Measurements from ENCODE around the gene TMCC1. TPM values are rescaled to one million over a fixed set of nuclear protein-coding genes. Genes with fewer than 3 reads are reported as not detected.
"Not testable (repeated sequence)": the region's sequence is repeated elsewhere in the genome, so short reads cannot be mapped to it uniquely, and the experiment has no call there.

TMCC1 gene
- total RNA-seq, 1 experiment from 2014 or later = 14.6 TPM

DNA sequence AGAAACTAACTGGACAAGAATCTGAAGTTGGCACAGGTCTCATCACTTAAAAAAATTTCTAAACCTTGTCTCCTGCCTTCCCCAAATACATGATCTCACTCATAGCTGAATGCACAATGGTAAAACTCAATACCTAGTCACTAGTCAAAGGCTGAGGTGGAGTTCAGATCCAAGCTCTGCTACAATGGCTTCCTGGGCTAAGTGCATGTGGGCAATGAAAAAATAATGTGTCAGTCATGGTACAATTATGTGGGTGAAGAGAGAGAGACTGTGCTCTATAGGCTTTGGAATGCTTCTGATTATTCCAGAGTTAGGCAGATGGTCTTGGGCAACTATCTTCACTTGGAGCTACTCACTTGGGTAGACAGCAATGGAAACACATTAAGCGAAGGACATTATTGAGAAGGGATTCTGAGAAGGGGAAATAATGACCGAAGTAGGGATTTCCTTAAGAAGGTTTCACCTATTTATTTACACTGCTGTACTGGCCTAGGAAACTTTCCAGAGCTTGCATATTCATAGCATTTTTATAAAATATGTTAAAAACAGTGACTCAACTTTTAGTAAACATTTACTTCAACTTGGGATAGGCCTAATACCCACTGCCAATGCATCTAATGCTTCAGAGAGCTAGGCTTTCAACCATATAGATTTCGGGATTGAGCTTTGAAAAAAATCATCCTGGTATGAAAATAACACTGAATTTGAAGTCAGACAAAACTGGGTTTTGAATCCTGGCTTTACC lies 228.3 kb downstream of the TMCC1 start:
- no peak for DNase-seq (ENCODE audit: low spot score)
- in situ Hi-C loops (cut with HindIII; ENCODE audit: low sequenced_read_pairs) = no loop called here

DNA sequence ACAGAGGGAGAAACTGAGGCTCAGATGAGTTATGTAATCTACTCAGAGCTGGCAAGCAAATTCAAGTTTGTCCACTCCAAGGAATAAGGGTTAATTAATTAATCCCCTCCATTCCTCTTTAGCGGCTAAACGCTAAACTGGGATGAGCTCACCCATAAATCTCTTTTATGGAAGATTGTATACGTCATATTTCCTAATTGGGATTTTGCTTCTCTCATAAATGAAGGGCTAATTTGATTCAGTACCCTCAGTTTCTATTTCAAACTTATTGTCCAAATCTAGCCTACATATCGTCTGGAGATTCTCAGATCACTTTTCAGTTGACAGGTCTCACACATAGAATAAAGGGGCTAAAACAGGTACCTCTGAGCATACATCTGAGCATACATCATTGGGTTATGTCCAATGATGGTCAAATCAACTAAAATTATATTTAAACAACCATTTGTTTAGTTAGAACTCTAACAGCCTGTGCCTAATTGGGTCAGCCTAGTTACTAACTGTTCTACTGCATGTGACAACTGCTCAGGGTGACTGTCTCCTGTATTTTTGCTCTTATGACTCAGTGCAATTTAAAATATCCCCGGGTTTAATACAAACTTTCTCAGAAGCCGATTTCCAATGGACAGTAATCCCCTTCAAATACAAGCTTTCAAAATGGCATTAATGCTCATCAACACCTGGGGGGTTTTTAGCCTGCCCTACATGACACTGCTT lies 229.4 kb downstream of the TMCC1 start:
- no peak for DNase-seq (ENCODE audit: low spot score)
- in situ Hi-C loops (cut with HindIII; ENCODE audit: low sequenced_read_pairs) = no loop called here

DNA sequence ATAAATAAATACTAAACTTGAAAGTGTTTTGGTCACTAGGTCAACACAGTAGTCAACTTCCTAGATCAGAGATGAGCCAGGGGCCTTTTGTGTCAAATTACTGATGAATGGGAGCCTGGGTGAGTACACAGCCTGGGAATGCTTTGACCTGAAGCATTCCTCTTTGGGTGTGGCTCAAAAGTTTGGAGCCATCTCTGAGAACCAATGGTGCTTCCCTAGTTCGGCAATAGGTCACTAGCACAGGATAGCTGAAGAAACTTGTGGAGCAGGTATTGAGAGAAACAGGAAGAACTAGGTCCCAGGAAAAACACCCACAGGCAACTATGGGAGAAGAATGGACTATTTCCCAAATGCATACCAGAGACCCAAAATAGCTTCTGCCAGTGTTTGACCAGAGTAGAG lies 230.5 kb downstream of the TMCC1 start:
- in situ Hi-C loops (cut with HindIII; ENCODE audit: low sequenced_read_pairs) = no loop called here

DNA sequence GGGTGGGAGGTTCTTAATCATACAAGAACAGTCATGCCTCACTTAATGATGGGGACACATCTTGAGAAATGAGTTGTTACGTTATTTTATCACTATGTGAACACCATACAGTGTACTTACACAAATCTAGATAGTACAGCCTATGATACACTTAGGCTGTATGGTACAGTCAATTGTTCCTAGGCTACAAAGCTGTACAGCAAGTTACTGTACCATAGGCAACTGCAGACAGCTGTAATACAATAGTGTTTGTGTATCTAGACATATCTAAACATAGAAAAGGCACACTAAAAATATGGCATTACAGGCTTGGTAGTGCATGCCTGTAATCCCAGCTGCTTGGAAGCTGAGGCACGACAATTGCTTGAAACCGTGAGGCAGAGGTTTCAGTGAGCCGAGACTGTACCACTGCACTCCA lies 231.3 kb downstream of the TMCC1 start:
- in situ Hi-C loops (cut with HindIII; ENCODE audit: low sequenced_read_pairs) = no loop called here
- no peak for DNase-seq (ENCODE audit: low spot score)

More for the DNA sequence above, 230.5 kb downstream of the TMCC1 start:
- no peak for DNase-seq (ENCODE audit: low spot score)

DNA sequence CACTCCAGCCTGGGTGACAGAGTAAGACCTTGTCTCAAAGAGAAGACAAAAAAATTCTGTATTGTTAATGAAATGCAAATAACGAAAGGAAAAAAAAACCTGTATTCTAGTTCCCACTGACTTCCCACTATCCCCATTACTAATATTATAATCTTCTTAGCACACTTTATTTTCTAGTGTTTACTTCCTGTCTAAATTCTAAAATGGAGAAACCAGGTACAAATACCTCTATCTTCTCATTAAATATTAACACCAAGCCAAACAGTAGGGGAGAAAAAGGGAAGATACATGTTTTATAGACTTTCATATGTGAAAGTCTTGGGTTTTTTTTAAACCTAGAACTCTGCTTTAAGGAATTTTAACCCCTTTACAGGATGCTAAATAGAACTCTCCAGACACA lies 231.7 kb downstream of the TMCC1 start:
- in situ Hi-C loops (cut with HindIII; ENCODE audit: low sequenced_read_pairs) = no loop called here
- DNase-seq (ENCODE audit: low spot score) = no peak

DNA sequence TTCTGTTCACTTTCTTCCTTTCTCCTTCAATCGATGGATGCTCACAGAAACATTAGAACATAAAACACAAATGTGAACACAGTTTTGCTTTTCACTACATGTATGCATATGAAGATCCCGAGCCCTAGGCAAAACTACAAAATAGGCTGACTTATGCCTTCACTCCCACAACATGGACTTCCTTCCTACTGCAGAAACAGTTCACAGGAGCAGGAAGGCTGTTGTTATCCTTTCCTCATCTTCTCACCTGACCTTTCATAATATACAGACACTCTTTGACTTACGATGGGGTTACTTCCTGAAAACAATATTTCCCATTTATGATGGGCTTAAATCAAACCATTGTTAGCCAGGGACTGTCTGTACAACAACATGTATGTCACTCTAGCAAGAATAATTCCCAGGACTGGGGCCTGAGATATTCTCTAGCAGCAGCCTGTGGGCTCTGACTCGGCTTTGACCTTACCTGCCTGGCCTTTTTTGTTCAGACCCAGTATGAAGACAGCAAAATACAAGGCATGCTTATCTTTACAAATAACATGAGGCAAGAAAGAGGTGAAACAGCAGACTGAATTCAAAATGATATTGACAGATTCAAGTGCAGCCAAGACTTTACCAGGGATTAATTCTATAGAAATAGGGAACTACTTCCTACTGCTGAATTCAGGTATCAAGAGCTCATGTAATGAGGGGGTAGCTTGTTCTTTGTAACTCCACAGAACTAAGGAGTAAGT lies 235.2 kb downstream of the TMCC1 start:
- no peak for DNase-seq (ENCODE audit: low spot score)
- in situ Hi-C loops (cut with HindIII; ENCODE audit: low sequenced_read_pairs) = no loop called here

DNA sequence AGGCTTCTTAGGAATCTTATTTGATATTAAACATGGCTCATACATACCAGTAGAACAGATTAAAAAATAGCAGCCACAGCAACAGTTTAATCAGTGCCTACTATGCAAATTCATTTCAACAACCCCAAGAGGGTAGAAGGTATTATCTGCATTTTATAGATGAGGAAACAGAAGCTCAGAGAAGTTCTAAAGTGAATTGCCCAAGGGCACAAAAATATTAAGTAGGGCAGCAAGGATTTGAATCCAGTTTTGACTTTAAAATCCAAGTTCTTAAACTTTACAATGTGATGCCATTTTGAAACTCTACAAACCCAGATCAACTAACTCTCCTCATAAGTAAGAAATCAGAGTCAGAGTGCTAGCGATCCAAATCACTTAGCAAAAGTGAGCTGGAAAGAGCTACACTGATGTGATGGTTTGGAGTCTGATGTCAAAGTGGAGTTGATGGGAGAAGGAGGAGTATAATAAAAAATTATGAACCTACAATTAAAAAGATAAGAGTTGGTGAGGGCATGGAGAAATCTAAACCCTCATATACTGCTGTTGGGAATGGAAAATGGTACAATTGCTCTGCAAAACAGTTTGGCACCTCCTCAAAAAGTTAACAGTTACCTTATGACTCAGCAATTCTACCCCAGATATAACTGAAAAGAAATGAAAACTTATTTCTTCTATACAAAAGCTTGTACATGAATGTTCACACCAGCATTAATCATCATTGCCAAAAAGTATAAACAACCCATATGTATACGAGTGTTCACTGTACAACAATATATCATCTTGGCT lies 236.1 kb downstream of the TMCC1 start:
- DNase-seq (ENCODE audit: low spot score) = no peak
- in situ Hi-C loops (cut with HindIII; ENCODE audit: low sequenced_read_pairs) = no loop called here

DNA sequence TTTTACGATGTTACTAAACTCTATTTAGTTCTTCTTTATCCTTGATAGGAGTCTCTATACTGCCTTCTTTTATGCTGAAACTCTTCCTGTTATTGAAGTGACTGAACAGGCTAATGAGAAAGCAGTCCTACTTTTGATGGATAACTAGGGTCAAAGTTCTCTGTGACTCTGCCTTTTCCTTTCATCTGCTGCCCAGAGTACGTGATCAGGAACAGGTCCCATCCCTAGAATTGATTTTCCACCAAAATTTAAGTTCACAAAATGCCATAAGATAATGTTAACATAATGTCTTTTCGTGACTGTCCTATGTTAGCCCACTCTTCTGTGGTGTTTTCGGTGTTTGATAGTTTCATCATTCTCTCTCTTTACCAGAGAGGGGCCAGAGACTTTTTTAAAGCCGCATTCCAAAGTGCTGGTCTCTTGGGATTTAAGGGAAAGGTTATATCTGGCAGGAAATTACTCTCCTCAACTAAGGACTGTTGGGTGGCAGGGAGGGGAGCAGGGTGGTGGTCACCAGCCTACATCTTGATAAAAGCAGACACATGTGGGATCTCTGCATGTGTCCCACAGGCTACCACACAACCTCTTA lies 236.8 kb downstream of the TMCC1 start:
- in situ Hi-C loops (cut with HindIII; ENCODE audit: low sequenced_read_pairs) = no loop called here
- no peak for DNase-seq (ENCODE audit: low spot score)

DNA sequence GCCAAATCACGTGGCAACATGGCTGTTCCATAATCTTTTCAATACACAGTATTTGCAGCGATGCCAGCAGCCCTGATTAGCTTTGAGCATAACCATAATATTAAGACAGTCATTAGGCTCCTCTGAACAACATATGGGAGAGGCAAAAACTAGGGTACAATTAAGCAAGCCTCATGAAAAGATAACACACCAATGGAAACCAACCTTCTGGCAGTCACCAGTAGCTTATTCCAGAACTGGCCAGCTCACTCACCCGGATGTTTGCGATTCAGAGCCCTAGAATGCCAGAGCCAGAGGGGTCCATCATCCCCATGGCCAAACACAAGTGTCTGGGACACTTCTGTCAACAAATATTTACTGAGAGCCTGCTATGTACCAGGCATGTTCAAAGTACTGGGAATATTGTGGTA lies 238.2 kb downstream of the TMCC1 start:
- in situ Hi-C loops (cut with HindIII; ENCODE audit: low sequenced_read_pairs) = no loop called here
- no peak for DNase-seq (ENCODE audit: low spot score)

DNA sequence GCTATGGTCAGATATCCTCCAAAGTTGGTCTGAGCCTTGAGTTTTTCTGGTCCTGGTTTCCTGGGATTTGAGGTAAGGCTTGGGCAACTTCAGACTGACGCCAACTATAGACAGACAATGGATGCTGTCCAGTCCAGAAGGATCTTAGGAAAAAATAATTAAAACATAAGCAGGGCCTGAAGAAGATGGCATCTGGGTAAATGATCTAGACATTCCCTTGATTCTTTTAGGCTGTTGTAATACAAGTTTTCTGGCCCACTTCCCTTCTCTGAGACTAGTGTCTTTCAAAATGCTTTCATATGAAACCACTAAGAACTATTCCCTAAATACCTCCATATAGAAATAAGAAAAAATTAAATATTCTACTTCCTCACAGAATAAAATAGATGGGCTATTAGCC lies 239.4 kb downstream of the TMCC1 start:
- in situ Hi-C loops (cut with HindIII; ENCODE audit: low sequenced_read_pairs) = no loop called here
- DNase-seq (ENCODE audit: low spot score) = no peak

DNA sequence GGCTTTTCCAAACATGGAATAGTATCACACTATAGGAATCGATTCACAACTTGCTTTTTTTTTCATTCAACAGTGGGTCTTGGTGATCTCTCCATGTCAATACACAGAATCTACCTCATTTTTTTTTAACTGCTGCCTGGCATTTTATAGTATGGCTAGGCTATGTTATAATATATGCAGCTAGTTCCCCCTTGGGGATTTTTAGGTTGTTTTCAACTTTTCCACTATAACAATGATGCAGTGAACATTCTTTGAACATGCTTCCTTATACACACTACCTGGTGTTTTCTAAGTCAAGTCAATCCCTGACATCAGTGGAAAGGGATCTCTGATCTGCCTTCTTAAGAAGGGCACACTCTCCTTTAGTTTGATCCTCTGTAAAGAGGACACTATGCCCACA lies 240.5 kb downstream of the TMCC1 start:
- DNase-seq (ENCODE audit: low spot score) = no peak
- in situ Hi-C loops (cut with HindIII; ENCODE audit: low sequenced_read_pairs) = no loop called here

DNA sequence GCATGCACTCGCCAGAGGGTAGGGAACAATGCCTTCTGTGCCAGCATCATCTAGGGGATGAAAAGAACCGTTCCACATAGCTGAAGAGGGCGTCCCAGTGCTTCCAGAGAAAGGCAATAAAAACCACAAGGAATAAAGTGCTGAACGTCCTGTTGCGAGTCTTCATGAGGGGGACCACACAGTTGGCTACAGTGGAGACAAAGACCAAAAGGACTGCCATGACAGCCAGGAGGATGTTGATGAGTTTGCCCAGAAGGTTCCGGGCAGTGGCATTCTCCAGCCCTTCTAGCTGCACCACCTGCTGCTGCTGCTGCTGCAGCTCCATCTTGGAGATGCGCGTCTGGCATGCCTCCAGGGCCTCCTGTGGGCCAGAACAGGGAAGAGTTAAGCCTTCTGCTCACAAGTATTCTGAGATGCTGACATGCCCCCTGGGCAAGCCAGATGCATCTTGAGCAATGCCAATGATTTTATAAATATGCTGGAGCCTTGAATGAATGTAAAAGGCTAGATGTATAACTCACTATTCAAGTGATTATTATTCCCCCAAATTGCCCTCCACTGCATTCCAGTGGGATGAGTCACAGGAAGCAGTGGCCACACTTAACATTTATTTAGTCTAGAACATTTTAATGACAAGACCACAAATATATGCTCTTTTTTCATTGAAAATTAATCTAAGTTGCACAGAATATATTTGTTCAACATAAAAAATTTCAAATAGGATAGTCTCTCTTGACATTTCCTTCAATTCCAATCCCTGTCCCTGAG lies 241.9 kb downstream of the TMCC1 start:
- in situ Hi-C loops (cut with HindIII; ENCODE audit: low sequenced_read_pairs) = no loop called here
- DNase-seq (ENCODE audit: low spot score) = peak; percentile 74

DNA sequence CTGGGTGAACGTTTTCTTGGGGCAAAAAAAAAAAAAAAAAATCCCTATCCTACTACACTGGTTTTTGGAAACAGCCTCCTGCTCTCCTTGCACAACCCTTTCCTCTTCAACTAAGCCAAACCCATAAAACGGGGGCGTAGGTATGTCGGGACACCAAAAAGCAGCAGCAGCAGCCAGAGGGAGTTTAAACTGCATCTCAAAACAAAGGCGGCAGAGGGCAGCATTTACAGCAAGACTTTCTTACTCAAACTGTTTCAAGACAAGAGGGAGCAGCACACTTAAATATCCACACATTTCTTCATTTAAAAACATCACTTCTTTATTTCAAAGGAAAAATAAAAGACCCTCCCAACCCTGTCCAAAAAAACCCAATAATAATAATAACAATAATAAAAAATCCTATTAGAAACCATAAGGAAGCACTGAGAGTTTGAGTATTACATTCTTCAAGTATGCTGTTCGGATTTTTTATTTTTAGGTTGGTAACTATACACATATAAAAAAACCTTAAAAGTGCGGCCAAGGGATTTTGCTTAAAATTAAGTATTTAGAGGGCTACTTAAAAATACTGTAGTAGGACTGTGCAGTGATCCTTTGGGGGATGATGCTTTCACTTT lies 243.1 kb downstream of the TMCC1 start:
- peak; percentile 73 for DNase-seq (ENCODE audit: low spot score)
- in situ Hi-C loops (cut with HindIII; ENCODE audit: low sequenced_read_pairs) = no loop called here

DNA sequence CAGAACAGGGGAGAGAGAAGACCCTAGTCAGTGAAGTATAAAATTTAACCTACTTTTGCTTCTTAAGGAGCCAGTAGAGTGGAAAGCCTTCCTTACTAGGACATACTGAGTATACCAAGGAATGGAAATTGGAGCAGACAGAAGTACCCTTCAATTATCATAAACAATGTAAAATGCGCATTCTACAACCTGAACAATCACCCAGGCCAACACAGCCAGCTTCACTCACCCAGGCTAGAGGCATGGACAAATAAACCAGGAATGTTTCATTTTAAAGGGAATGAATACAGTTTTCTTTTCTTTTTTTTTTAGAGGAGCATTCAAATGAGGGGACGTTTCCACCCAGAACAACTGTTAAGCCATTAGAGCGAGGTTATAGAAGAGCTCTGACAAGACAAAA lies 245.1 kb downstream of the TMCC1 start:
- in situ Hi-C loops (cut with HindIII; ENCODE audit: low sequenced_read_pairs) = no loop called here
- no peak for DNase-seq (ENCODE audit: low spot score)

DNA sequence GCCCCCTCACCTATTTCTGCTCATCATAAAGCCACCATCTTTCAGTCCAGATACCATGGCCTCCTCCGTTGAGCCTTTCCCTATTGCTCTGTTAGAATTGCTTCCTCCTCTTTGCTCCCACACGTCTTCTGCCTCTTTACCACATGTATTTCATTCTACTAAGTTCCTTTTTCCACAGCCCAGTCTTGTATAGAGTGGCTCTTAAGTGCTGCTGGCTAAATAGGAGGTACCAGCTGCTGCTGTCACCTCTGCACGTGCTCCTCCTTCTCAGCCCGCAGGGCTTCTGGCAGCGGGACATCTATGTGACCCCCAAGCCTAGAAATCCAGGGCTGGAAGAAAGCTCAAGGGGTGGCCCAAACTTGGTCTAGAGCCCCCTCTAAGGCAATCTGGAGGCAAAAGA lies 248.2 kb downstream of the TMCC1 start:
- DNase-seq (ENCODE audit: low spot score) = no peak
- in situ Hi-C loops (cut with HindIII; ENCODE audit: low sequenced_read_pairs) = no loop called here

DNA sequence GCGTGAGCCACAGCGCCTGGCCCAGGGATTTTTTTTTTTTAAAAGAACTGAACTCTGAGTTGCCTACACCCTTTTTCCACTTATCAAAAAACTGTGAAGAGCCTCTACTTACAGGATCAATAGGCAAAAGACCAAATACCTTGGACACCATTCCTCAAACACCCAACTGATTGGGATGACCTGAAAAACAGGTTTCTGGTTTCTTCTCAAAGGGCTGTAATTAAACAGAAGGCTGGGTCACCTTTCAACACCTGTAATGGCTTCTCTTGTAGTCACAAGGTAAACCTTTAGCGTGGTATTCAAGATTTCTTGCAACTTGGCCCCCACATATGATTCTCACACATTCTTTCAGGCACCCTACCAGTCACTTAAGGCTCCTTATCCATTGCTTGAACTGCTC lies 248.7 kb downstream of the TMCC1 start:
- in situ Hi-C loops (cut with HindIII; ENCODE audit: low sequenced_read_pairs) = no loop called here
- no peak for DNase-seq (ENCODE audit: low spot score)

DNA sequence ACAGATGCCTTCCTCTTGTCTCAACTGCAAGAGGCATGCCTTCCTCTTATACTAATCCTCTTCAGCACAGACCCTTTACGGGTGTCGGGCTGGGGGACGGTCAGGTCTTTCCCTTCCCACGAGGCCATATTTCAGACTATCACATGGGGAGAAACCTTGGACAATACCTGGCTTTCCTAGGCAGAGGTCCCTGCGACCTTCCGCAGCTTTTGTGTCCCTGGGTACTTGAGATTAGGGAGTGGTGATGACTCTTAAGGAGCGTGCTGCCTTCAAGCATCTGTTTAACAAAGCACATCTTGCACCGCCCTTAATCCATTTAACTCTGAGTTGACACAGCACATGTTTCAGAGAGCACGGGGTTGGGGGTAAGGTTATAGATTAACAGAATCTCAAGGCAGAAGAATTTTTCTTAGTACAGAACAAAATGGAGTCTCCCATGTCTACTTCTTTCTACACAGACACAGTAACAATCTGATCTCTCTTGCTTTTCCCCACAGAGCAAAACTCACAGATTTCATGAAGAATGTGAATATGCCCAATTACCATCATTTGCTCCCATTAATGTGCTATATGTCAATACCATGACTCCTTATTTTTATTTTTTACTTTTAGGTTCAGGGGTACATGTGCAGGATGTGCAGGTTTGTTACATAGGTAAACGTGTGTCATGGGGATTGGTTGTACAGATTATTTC lies 251.8 kb downstream of the TMCC1 start:
- DNase-seq (ENCODE audit: low spot score); in situ Hi-C loops (cut with HindIII; ENCODE audit: low sequenced_read_pairs): not testable (repeated sequence)
